A549 treated with RU486 at 1 μM for 4 hours (cell line): ENCODE data around the gene OTUB2. TPM values are rescaled to one million over a fixed set of nuclear protein-coding genes. Genes with fewer than 3 reads are reported as not detected.

Source experiments
- total RNA-seq: library from RNA; stranded (reverse); fragments of 200-300 nt; extraction: Qiagen RNA extraction; gene quantifications from 5 replicates; pipeline ENCODE4 v1.2.3, GENCODE V29; 2022; ENCODE audit warnings: low read depth

OTUB2 gene
- 3.7 to 6.8 TPM (median 4.3 TPM) in 5 replicates for total RNA-seq

GRCh38 chr14:94026173-94026888, at the start of gene OTUB2:
Gene OTUB2, plus strand, starts transcription at chr14:94026340. Its CDS starts 198 bp downstream, at chr14:94026538.

GRCh38 chr14:93976477-93977057, 49.6 kb upstream of the OTUB2 start, which contains the start of gene ASB2:
Gene ASB2, minus strand, starts transcription at chr14:93976570. Its CDS starts 12,031 bp downstream, at chr14:93964539.

GRCh38 chr14:93997082-93997481, 29.1 kb upstream of the OTUB2 start, which contains the start of gene CCDC197:
Gene CCDC197, plus strand, starts transcription at chr14:93997301. Its CDS starts 831 bp downstream, at chr14:93998132.

GRCh38 chr14:94080621-94081385, 54.7 kb downstream of the OTUB2 start, which contains the start of the genes DDX24 and IFI27L1:
Gene DDX24, minus strand, starts transcription at chr14:94081202. Its CDS starts 1,460 bp downstream, at chr14:94079742.
Gene IFI27L1, plus strand, starts transcription at chr14:94081310. Its CDS starts 15,628 bp downstream, at chr14:94096938.

Other genes with a start within 250 kb of the OTUB2 start
- 0.22 to 0.54 TPM (median 0.32 TPM) in 5 replicates for gene PRIMA1, start 237.9 kb upstream of the OTUB2 start, total RNA-seq
- gene FAM181A, start 99.0 kb upstream of the OTUB2 start, total RNA-seq: not detected in 5 replicates
- gene ASB2, start 49.8 kb upstream of the OTUB2 start, total RNA-seq: 1.4 to 3.7 TPM (median 2.1 TPM) in 5 replicates
- gene CCDC197, start 29.0 kb upstream of the OTUB2 start, total RNA-seq: not detected in 5 replicates
- 186 to 221 TPM (median 191 TPM) in 5 replicates for gene DDX24, start 54.9 kb downstream of the OTUB2 start, total RNA-seq
- gene IFI27L1, start 55.0 kb downstream of the OTUB2 start, total RNA-seq: 17.6 to 23.5 TPM (median 20.7 TPM) in 5 replicates
- gene IFI27, start 84.4 kb downstream of the OTUB2 start, total RNA-seq: 0.25 to 2.0 TPM (median 1.1 TPM) in 5 replicates
- gene IFI27L2, start 103.3 kb downstream of the OTUB2 start, total RNA-seq: 42.4 to 66.5 TPM (median 57.2 TPM) in 5 replicates
- 0.27 to 0.79 TPM (median 0.46 TPM) in 5 replicates for gene PPP4R4, start 148.0 kb downstream of the OTUB2 start, total RNA-seq